Neuronal stem cell (in vitro differentiated cells): ENCODE results near the gene F13A1.

Experiments used
- DNase-seq: peaks from one replicate; pipeline ENCODE4 v3.0.0-alpha.2; 2013; ENCODE audit warnings: low spot score
- H2AFZ ChIP-seq: one replicate; pipeline ENCODE4 v1.6.1; 2013; ENCODE audit warnings: mild to moderate bottlenecking, low read length, inconsistent platforms
- H2AK5ac ChIP-seq: 2 replicates; pipeline ENCODE4 v1.6.1; 2013; ENCODE audit warnings: low read depth, mild to moderate bottlenecking, inconsistent platforms, low read length, moderate library complexity, mixed read lengths
- H2BK120ac ChIP-seq: 2 replicates; pipeline ENCODE4 v1.6.1; 2013; ENCODE audit warnings: low read depth, mild to moderate bottlenecking, inconsistent platforms, low read length, moderate library complexity, mixed read lengths
- H2BK12ac ChIP-seq: one replicate; pipeline ENCODE4 v1.6.1; 2013; ENCODE audit warnings: low read length, inconsistent platforms
- H2BK15ac ChIP-seq: 2 replicates; pipeline ENCODE4 v1.6.1; 2013; ENCODE audit warnings: mild to moderate bottlenecking, low read length, inconsistent platforms, mixed read lengths
- H2BK5ac ChIP-seq: one replicate; pipeline ENCODE4 v1.6.1; 2013; ENCODE audit warnings: inconsistent platforms, mild to moderate bottlenecking, low read length, moderate library complexity
- H3K14ac ChIP-seq: one replicate; pipeline ENCODE4 v1.6.1; 2013; ENCODE audit warnings: low read length, inconsistent platforms
- H3K18ac ChIP-seq: 2 replicates; pipeline ENCODE4 v1.6.1; 2013; ENCODE audit warnings: low read length, inconsistent platforms
- H3K23ac ChIP-seq: 2 replicates; pipeline ENCODE4 v1.6.1; 2013; ENCODE audit warnings: low read depth, mild to moderate bottlenecking, mixed read lengths, low read length, inconsistent platforms; ENCODE audit not compliant: poor library complexity
- H3K27ac ChIP-seq: replicated peaks from 3 replicates; pipeline ENCODE4 v1.5.1; 2013; ENCODE audit warnings: low read length, inconsistent platforms
- H3K27me3 ChIP-seq, 3 experiments: 2 replicates each; pipeline ENCODE4 v1.6.1; 2013; ENCODE audit warnings: low read length in 3 of 3, mild to moderate bottlenecking in 2 of 3, inconsistent platforms in 1 of 3, low read depth in 1 of 3, mixed read lengths in 1 of 3, moderate library complexity in 1 of 3; ENCODE audit not compliant: control insufficient read depth in 3 of 3, insufficient read depth in 3 of 3
- H3K36me3 ChIP-seq, 2 donors: replicated peaks in 1 of 2; 2 replicates each; pipeline ENCODE4 v1.6.1; 2013; ENCODE audit warnings: low read length in 2 of 2; ENCODE audit not compliant: control insufficient read depth in 2 of 2, insufficient read depth in 2 of 2
- H3K4ac ChIP-seq: 2 replicates; pipeline ENCODE4 v1.6.1; 2013; ENCODE audit warnings: inconsistent platforms, mild to moderate bottlenecking, low read length, moderate library complexity
- H3K4me1 ChIP-seq, 2 donors: 1 replicate in 1 of 2; 2 replicates in 1 of 2; pipeline ENCODE4 v1.6.1; 2013; ENCODE audit warnings: low read length in 2 of 2, low read depth in 1 of 2; ENCODE audit not compliant: control insufficient read depth in 2 of 2, insufficient read depth in 1 of 2
- H3K4me2 ChIP-seq: one replicate; pipeline ENCODE4 v1.6.1; 2013; ENCODE audit warnings: mild to moderate bottlenecking, low read length, inconsistent platforms; ENCODE audit not compliant: insufficient read depth, poor library complexity, severe bottlenecking
- H3K4me3 ChIP-seq, 2 donors: 2 replicates each; pipeline ENCODE4 v1.5.1; 2013; ENCODE audit warnings: low read length in 2 of 2, mild to moderate bottlenecking in 2 of 2, inconsistent platforms in 1 of 2, moderate library complexity in 1 of 2
- H3K79me1 ChIP-seq: one replicate; pipeline ENCODE4 v1.6.1; 2013; ENCODE audit warnings: low read depth, mild to moderate bottlenecking, inconsistent platforms, low read length, moderate library complexity
- H3K9ac ChIP-seq: one replicate; pipeline ENCODE4 v1.6.1; 2013; ENCODE audit warnings: mild to moderate bottlenecking, low read depth, low read length, inconsistent platforms; ENCODE audit not compliant: poor library complexity
- H3K9me3 ChIP-seq, 2 donors: replicated peaks in 1 of 2; 2 replicates each; pipeline versions ENCODE3 to v1.6.1; 2013; ENCODE audit warnings: low read length in 2 of 2, mild to moderate bottlenecking in 2 of 2, inconsistent platforms in 1 of 2, low read depth in 1 of 2, mixed read lengths in 1 of 2, moderate library complexity in 1 of 2; ENCODE audit not compliant: control insufficient read depth in 2 of 2, insufficient read depth in 1 of 2
- H4K8ac ChIP-seq: one replicate; pipeline ENCODE4 v1.6.1; 2013; ENCODE audit warnings: low read depth, mild to moderate bottlenecking, inconsistent platforms, low read length, moderate library complexity
- H4K91ac ChIP-seq: one replicate; pipeline ENCODE4 v1.6.1; 2013; ENCODE audit warnings: low read length, low read depth, mild to moderate bottlenecking, inconsistent platforms; ENCODE audit not compliant: poor library complexity
- WGBS, 2 donors: extraction: QIAGEN DNeasy Blood & Tissue Kit; methylation state at CpG; one replicate each; pipeline ENCODE4 v1.1.7; 2013; ENCODE audit warnings: missing lambda C conversion rate in 2 of 2, mixed read lengths in 1 of 2; ENCODE audit not compliant: insufficient read length in 2 of 2, insufficient replicate concordance in 1 of 2; ENCODE audit errors: extremely low coverage in 2 of 2; 5-methylcytosine and 5-hydroxymethylcytosine counted together

F13A1 gene

GRCh38 chr6:6191909-6192308 is 128.6 kb downstream of the F13A1 start:
- H3K18ac ChIP-seq, result no peak overlapping the region
- no peak overlapping the region for H4K8ac ChIP-seq

GRCh38 chr6:6191476-6191875 is 129.0 kb downstream of the F13A1 start:
- no peak overlapping the region for H2BK12ac ChIP-seq
- H3K79me1 ChIP-seq, result no peaks in the 10 kb centered on the region
- no peak overlapping the region for H3K18ac ChIP-seq
- H3K4ac ChIP-seq, result no peak overlapping the region
- no peak overlapping the region for H3K14ac ChIP-seq
- WGBS, 2 donors, result no CpG with 5 or more reads among the region's 2 CpGs
- H3K4me1 ChIP-seq, result peaks cover 0 to 2% of the 10 kb centered on the region in 2 donors
- H2BK15ac ChIP-seq, result no peak overlapping the region
- no peak overlapping the region for H3K23ac ChIP-seq
- H3K9me3 ChIP-seq, result no peaks in the 10 kb centered on the region
- H2BK5ac ChIP-seq, result no peak overlapping the region
- H2AFZ ChIP-seq, result no peak overlapping the region
- H4K91ac ChIP-seq, result no peak overlapping the region
- no peak overlapping the region for H2AK5ac ChIP-seq
- no peaks in the 10 kb centered on the region for H3K36me3 ChIP-seq
- DNase-seq, result peak; percentile 35
- no peak overlapping the region for H4K8ac ChIP-seq
- no peak overlapping the region for H3K4me3 ChIP-seq
- H3K27me3 ChIP-seq, result no peaks in the 10 kb centered on the region
- no peak overlapping the region for H3K9ac ChIP-seq
- no peak overlapping the region for H3K27ac ChIP-seq
- H3K4me2 ChIP-seq, result no peak overlapping the region
- no peak overlapping the region for H2BK120ac ChIP-seq

More at GRCh38 chr6:6191909-6192308, 128.6 kb downstream of the F13A1 start:
- H2BK12ac ChIP-seq, result no peak overlapping the region
- no peak overlapping the region for H3K27ac ChIP-seq
- H3K27me3 ChIP-seq, result no peaks in the 10 kb centered on the region
- no peak overlapping the region for H2BK120ac ChIP-seq
- no peak overlapping the region for H3K4ac ChIP-seq
- no peak overlapping the region for H3K4me2 ChIP-seq
- H3K9ac ChIP-seq, result no peak overlapping the region
- H3K4me3 ChIP-seq, result no peak overlapping the region
- H3K14ac ChIP-seq, result no peak overlapping the region
- peaks cover 0 to 2% of the 10 kb centered on the region in 2 donors for H3K4me1 ChIP-seq
- H3K9me3 ChIP-seq, result no peaks in the 10 kb centered on the region
- no peaks in the 10 kb centered on the region for H3K79me1 ChIP-seq
- H2BK5ac ChIP-seq, result no peak overlapping the region
- H4K91ac ChIP-seq, result no peak overlapping the region
- WGBS, 2 donors, result no CpG with 5 or more reads among the region's 1 CpG
- no peaks in the 10 kb centered on the region for H3K36me3 ChIP-seq
- no peak overlapping the region for H2AK5ac ChIP-seq
- DNase-seq, result no peak
- H2AFZ ChIP-seq, result no peak overlapping the region
- H3K23ac ChIP-seq, result no peak overlapping the region
- no peak overlapping the region for H2BK15ac ChIP-seq

- no CpG with 5 or more reads among the region's 2 CpGs for WGBS, 2 donors
- DNase-seq, result no peak
- Histone ChIP-seq H3K9me3 (no peaks in the 10 kb centered on the region), H2BK15ac (no peak overlapping the region), H3K27ac (no peak overlapping the region), H3K36me3 (no peaks in the 10 kb centered on the region), H3K27me3 (no peaks in the 10 kb centered on the region), H4K8ac (no peak overlapping the region), H2BK120ac (no peak overlapping the region), H3K14ac (no peak overlapping the region), H2AFZ (no peak overlapping the region), H2BK12ac (no peak overlapping the region), H3K4me3 (no peak overlapping the region), H2BK5ac (no peak overlapping the region), H3K23ac (no peak overlapping the region), H3K18ac (no peak overlapping the region), H3K4ac (no peak overlapping the region), H3K79me1 (no peaks in the 10 kb centered on the region), H3K4me2 (no peak overlapping the region), H3K9ac (no peak overlapping the region), H2AK5ac (no peak overlapping the region), H4K91ac (no peak overlapping the region), H3K4me1 (no peaks in the 10 kb centered on the region)
Measured at GRCh38 chr6:6180684-6181083, 139.8 kb downstream of the F13A1 start.

- Histone ChIP-seq H3K23ac (no peak overlapping the region), H4K8ac (no peak overlapping the region), H3K36me3 (no peaks in the 10 kb centered on the region), H3K27me3 (no peaks in the 10 kb centered on the region), H2BK15ac (no peak overlapping the region), H2AK5ac (no peak overlapping the region), H2AFZ (no peak overlapping the region), H2BK120ac (no peak overlapping the region), H3K4me1 (no peaks in the 10 kb centered on the region), H3K18ac (peak overlapping the region; percentile 63), H3K14ac (no peak overlapping the region), H2BK12ac (no peak overlapping the region), H3K9me3 (no peaks in the 10 kb centered on the region), H3K4me2 (no peak overlapping the region), H4K91ac (no peak overlapping the region), H3K4ac (no peak overlapping the region), H3K79me1 (no peaks in the 10 kb centered on the region), H3K9ac (no peak overlapping the region), H3K27ac (no peak overlapping the region), H2BK5ac (no peak overlapping the region), H3K4me3 (no peak overlapping the region)
- WGBS, 2 donors, result no CpG with 5 or more reads among the region's 11 CpGs
- no peak for DNase-seq
Measured at GRCh38 chr6:6179858-6180623, 140.4 kb downstream of the F13A1 start.
